Epithelial cell of proximal tubule (primary cell): ENCODE results near the gene ACIN1. TPM values are rescaled to one million over a fixed set of nuclear protein-coding genes. Genes with fewer than 3 reads are reported as not detected.

ENCODE experiments used
- DNase-seq: peaks from one replicate; pipeline ENCODE4 v3.0.0-alpha.2; 2011; ENCODE audit warnings: low read depth
- H3K4me3 ChIP-seq: 2 replicates; pipeline ENCODE4 v1.5.1; 2011; ENCODE audit warnings: low read depth, mild to moderate bottlenecking, low read length
- total RNA-seq: library from RNA; depleted of rRNA; stranded (reverse); fragments of >200 nt; gene quantifications from 2 replicates; pipeline ENCODE4 v1.2.3, GENCODE V29; 2015
- TF ChIP-seq, protein P1 (sequence below): conservative IDR thresholded peaks from 2 replicates; pipeline ENCODE4 v1.5.1; 2012; ENCODE audit warnings: low read depth, mild to moderate bottlenecking, low read length

Gene ACIN1
- total RNA-seq, 1 donor from 2014 or later: 84.1 TPM

DNA sequence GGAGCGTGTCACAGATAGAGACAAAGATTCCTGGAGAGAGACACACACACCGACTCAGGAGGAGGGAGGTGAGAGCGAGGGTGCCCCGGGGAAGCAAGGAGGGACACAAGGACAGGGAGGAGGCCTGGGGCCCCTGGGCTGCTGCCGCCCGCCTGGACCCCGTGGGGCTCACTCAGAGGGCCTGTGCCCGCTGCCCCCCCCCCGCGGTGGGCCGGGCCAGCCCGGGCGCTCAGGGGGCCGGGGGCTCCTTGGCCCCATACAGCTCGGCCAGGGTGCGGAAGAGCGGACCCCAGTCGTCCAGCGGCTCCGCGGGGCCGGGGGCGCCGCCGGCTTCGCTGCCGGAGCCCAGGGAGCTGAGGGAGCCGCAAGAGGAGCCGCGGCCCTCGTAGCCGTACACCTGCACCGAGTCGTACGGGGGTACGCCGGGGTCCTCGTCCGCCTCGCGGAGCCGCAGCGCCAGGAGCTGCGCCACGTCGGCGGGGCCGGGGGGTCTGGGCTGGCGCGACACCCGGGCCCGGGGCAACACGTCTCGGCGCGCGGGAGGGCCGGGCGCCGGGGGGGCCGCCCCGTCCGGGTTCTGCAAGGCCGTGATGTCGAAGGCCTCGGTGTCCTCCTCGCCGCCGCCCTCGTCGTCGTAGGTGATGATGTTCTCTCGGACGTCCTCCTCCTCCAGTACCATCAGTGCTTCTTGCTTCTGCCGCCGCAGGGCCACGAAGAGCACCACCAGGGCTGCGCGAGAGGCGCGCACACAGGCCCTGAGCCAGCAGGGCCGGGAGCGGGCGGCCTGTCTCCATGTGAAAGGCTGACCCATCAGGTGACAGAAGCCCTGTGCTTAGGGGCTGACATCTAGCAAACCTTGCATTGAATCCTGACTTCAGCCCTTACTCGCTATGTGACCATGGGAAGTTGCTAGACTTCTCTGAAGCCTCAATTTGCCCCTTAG lies 46.9 kb downstream of the ACIN1 start:
- DNase-seq: no peak
- TF ChIP-seq, protein P1, sequence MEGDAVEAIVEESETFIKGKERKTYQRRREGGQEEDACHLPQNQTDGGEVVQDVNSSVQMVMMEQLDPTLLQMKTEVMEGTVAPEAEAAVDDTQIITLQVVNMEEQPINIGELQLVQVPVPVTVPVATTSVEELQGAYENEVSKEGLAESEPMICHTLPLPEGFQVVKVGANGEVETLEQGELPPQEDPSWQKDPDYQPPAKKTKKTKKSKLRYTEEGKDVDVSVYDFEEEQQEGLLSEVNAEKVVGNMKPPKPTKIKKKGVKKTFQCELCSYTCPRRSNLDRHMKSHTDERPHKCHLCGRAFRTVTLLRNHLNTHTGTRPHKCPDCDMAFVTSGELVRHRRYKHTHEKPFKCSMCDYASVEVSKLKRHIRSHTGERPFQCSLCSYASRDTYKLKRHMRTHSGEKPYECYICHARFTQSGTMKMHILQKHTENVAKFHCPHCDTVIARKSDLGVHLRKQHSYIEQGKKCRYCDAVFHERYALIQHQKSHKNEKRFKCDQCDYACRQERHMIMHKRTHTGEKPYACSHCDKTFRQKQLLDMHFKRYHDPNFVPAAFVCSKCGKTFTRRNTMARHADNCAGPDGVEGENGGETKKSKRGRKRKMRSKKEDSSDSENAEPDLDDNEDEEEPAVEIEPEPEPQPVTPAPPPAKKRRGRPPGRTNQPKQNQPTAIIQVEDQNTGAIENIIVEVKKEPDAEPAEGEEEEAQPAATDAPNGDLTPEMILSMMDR: no peak
- no peak overlapping the region for H3K4me3 ChIP-seq

DNA sequence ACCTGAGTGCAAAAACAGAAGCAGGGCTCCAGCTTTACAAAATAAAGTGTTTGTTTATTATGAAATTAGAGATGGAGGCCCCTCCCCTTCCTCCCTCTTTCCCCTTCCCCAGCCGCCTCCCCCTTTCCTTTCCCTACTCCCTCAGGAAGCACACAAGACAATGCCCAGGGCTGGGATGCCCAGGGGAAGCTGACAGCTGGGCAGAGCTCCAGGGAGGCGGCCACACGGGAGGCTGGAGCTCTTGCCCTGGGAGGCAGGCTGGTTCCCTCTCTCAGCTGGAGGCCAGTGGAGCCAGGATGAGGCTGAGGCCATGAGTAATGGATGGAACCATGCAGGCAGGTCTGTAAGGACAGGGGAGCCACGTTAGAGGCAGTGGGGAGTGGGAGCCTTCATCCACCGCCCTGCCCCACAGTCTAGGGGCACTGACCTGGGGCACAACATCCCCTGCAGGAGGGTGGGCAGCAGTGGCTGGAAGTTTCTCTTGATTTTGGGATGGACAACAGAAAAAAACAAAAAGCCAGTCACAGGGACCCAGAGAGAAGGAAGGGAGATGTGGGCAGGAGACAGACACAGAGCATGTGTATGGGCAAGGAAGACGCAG lies 47.8 kb downstream of the ACIN1 start:
- no peak overlapping the region for H3K4me3 ChIP-seq
- TF ChIP-seq, protein P1: no peak
- DNase-seq: no peak

DNA sequence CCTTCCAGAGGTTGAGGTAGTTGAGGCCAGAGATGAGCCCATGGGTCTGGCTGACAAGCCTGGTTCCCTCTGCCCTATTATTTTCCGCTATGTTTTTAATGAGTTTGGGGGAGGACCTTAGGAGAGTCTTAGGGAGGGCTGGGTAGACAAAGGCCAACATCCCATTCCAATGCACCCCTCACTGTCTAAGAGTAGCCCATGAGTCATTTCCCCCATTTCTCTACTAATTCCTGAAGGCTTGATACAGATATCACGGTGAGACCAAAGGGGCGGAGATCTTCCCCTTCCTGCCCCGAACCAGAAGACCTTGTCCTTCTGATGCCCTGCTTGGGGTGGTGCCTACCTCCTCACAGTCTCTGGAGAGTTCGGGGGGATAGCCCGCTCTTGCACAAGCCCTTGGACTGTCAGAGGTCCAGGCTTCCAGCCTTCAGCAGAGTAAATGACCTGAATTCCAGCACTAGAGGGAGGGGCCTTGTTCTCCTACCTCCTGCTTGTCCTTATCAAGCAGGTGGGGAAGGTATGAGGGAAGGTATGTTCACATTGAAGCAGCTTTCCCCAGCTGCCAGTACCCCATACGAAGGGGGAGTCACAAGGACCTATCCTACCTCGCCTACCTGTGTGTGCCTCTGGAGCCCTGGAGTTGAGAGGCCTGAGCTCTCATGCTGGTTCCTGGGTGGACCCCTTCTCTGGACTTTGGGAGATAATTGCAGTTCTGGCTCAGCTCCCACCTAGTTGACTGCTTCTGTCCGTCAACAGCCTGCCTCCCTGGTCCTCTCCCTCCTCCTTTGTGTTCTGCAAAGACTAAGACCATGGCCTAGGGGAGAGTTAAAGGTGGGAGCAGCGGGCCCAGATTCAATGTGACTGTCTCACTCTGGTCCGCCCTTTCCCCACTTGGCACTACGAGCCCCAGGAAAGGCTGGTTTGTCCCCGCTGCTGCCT lies 49.2 kb downstream of the ACIN1 start:
- no peak overlapping the region for H3K4me3 ChIP-seq
- TF ChIP-seq, protein P1: no peak
- DNase-seq: no peak

DNA sequence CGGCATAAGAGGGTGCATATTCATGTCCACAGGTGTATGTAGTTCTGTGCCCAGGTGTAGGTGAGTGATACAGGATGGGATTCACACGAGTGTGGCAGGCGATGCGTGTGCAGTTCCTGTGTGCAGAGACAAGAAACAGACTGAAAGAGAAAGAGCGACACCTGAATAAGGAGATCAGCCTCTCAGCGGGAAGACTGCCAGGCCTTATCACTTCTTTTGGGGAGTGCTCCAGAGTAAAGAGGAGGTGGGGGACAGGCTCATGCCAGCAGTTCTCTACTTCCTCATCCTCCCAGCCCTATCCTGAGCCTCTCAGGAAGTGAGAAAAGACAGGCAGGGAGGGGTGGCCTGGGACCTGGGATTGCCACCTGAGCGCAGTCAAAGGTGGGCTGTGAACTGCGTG lies 50.1 kb downstream of the ACIN1 start:
- TF ChIP-seq, protein P1: no peak
- DNase-seq: no peak
- H3K4me3 ChIP-seq: no peak overlapping the region

DNA sequence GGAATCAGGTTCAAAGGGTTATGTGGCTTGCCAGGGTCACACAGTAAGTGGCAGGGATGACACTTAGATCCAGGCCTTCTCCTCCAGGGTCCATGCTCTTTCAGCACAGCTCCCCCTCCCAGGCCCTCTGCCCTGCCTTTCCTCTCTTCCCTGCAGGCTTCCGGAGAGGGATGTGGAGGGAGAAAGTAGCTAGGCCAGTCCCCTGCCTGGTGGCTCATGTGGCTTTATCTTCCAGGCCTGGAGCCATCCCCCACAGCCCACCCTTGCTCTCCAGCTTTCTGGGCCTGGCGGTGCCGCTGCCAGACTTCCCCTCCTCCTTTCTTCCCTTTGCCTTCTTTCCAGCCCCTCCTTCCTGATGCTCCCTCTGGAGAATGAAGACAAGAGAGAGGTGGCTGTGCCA lies 51.2 kb downstream of the ACIN1 start:
- TF ChIP-seq, protein P1: no peak
- no peak overlapping the region for H3K4me3 ChIP-seq
- no peak for DNase-seq

DNA sequence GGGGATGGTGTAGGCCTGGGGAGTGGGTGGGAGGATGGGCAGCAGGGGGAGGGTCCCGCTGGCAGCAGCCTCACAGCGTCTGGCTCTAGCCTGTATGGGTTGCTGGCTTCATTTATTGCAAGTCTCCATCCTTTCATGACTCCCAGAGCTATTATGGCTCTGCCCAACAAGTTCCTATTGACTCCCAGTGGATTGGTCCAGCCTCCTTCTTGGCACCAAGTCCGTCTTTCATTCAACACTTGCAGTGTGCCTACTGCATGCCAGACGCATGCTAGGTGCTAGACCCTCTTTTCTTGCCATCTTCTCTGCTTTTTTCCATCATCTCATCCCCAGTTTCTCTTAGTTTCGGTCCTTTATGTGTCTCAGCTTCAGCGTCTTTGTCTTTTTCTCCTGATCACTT lies 51.8 kb downstream of the ACIN1 start:
- DNase-seq: no peak
- no peak overlapping the region for H3K4me3 ChIP-seq
- TF ChIP-seq, protein P1: no peak
